Cortex of kidney (tissue), 1 donor: ENCODE measurements around the gene RAD23B.
A peak's percentile ranks its signal among the peaks of the same experiment; 100 is the strongest.
"Not testable (repeated sequence)": the region's sequence is repeated elsewhere in the genome, so short reads cannot be mapped to it uniquely, and the experiment has no call there.

Experiments
- DNase-seq: peaks from one replicate; lab custom pipeline; 2025; lab: John Stamatoyannopoulos, UW

The RAD23B gene

GRCh38 chr9:107282759-107283622 is at the start of gene RAD23B:
Gene RAD23B, plus strand, starts transcription at chr9:107283279. Its CDS starts 351 bp downstream, at chr9:107283630.
- DNase-seq, result peak; percentile 99

- DNase-seq, result no peak
Measured at GRCh38 chr9:107235765-107236442, 47.2 kb upstream of the RAD23B start.

GRCh38 chr9:107237873-107238272 is 45.2 kb upstream of the RAD23B start:
- no peak for DNase-seq

GRCh38 chr9:107239474-107239873 is 43.6 kb upstream of the RAD23B start:
- no peak for DNase-seq

GRCh38 chr9:107240260-107240659 is 42.8 kb upstream of the RAD23B start:
- DNase-seq, result no peak

- no peak for DNase-seq
Measured at GRCh38 chr9:107242073-107243030, 40.7 kb upstream of the RAD23B start.

- no peak for DNase-seq
Measured at GRCh38 chr9:107243742-107244141, 39.3 kb upstream of the RAD23B start.

- DNase-seq, result no peak
Measured at GRCh38 chr9:107246259-107247254, 36.5 kb upstream of the RAD23B start.

GRCh38 chr9:107248714-107249113 is 34.4 kb upstream of the RAD23B start:
- DNase-seq, result no peak

- no peak for DNase-seq
Measured at GRCh38 chr9:107249131-107249533, 33.9 kb upstream of the RAD23B start.

- no peak for DNase-seq
Measured at GRCh38 chr9:107249665-107250285, 33.3 kb upstream of the RAD23B start.

- DNase-seq, result no peak
Measured at GRCh38 chr9:107251756-107252322, 31.2 kb upstream of the RAD23B start.

GRCh38 chr9:107258919-107259318 is 24.2 kb upstream of the RAD23B start:
- no peak for DNase-seq

- DNase-seq, result not testable (repeated sequence)
Measured at GRCh38 chr9:107259751-107260313, 23.2 kb upstream of the RAD23B start.

GRCh38 chr9:107260437-107261081 is 22.5 kb upstream of the RAD23B start:
- DNase-seq, result no peak

- DNase-seq, result no peak
Measured at GRCh38 chr9:107261106-107261505, 22.0 kb upstream of the RAD23B start.

GRCh38 chr9:107263289-107263688 is 19.8 kb upstream of the RAD23B start:
- DNase-seq, result no peak

GRCh38 chr9:107266624-107267368 is 16.3 kb upstream of the RAD23B start:
- no peak for DNase-seq
